Upper lobe of right lung (tissue), 1 donor: ENCODE measurements around the gene RBBP8NL. TPM values are rescaled to one million over a fixed set of nuclear protein-coding genes. Genes with fewer than 3 reads are reported as not detected.

Experiments
- ATAC-seq: fragments of 200-7000 bp; cut with Tn5 transposase; one replicate; pipeline ENCODE4 v1.9.1; 2020; ENCODE audit warnings: mild to moderate bottlenecking, moderate library complexity
- DNase-seq: peaks from one replicate; pipeline ENCODE4 v3.0.0-alpha.2; 2020
- H3K27ac ChIP-seq: fragments of 200-600 bp; one replicate; pipeline ENCODE4 v1.8.0; 2022
- H3K27me3 ChIP-seq: fragments of 200-600 bp; one replicate; pipeline ENCODE4 v1.8.0; 2022; ENCODE audit warnings: mild to moderate bottlenecking
- H3K36me3 ChIP-seq: fragments of 200-600 bp; one replicate; pipeline ENCODE4 v1.8.0; 2022
- H3K4me1 ChIP-seq: fragments of 200-600 bp; one replicate; pipeline ENCODE4 v1.8.0; 2022
- H3K4me3 ChIP-seq: fragments of 200-600 bp; one replicate; pipeline ENCODE4 v1.8.0; 2022; ENCODE audit warnings: mild to moderate bottlenecking
- H3K9me3 ChIP-seq: fragments of 200-600 bp; one replicate; pipeline ENCODE4 v1.8.0; 2022
- CTCF ChIP-seq: fragments of 200-600 bp; IDR thresholded peaks from one replicate; pipeline ENCODE4 v1.8.0; 2022; ENCODE audit warnings: antibody characterized with exemption
- intact Hi-C: fragments of 100-400 bp; cut with DNase I; formaldehyde crosslinking; loops from one replicate; pipeline ENCODE4 v1.11.0; 2022
- total RNA-seq: library from RNA; stranded (reverse); fragmentation: NEBNext Ultra II Directional; extraction: Animal tissue kit (Norgen Biotek cat#: 25700); gene quantifications from one replicate; pipeline ENCODE4 v1.2.1, GENCODE V29; 2021
- donor health status: DM: no; HTN: yes; CAD: no; lungs with severe emphysema.

Gene RBBP8NL
- total RNA-seq, 1 donor from 2014 or later: 0.64 TPM

- DNase-seq (no peak), ATAC-seq (no peak)
- TF ChIP-seq CTCF: no peak
- H3K27ac ChIP-seq: no peak overlapping the region
- no peak overlapping the region for H3K4me3 ChIP-seq
- no peaks in the 10 kb centered on the region for H3K36me3 ChIP-seq
- intact Hi-C loops: no loop called here
- no peaks in the 10 kb centered on the region for H3K27me3 ChIP-seq
- peaks cover under 1% of the 10 kb centered on the region for H3K4me1 ChIP-seq
- no peaks in the 10 kb centered on the region for H3K9me3 ChIP-seq
These were observed 11.8 kb downstream of the RBBP8NL start for GRCh38 chr20:62415354-62416111.

GRCh38 chr20:62413896-62414481 lies 13.3 kb downstream of the RBBP8NL start:
- ATAC-seq: no peak
- H3K9me3 ChIP-seq: no peaks in the 10 kb centered on the region
- H3K27ac ChIP-seq: no peak overlapping the region
- no peak for DNase-seq
- no peak for TF ChIP-seq CTCF
- H3K36me3 ChIP-seq: no peaks in the 10 kb centered on the region
- H3K27me3 ChIP-seq: no peaks in the 10 kb centered on the region
- no peak overlapping the region for H3K4me3 ChIP-seq
- intact Hi-C loops: no loop called here
- H3K4me1 ChIP-seq: peaks cover 12% of the 10 kb centered on the region

GRCh38 chr20:62413025-62413570 lies 14.2 kb downstream of the RBBP8NL start:
- Histone ChIP-seq H3K9me3 (no peaks in the 10 kb centered on the region), H3K4me1 (peaks cover 12% of the 10 kb centered on the region), H3K4me3 (no peak overlapping the region), H3K36me3 (no peaks in the 10 kb centered on the region), H3K27ac (no peak overlapping the region), H3K27me3 (no peaks in the 10 kb centered on the region)
- no peak for DNase-seq
- no peak for TF ChIP-seq CTCF
- intact Hi-C loops: no loop called here
- ATAC-seq: no peak

GRCh38 chr20:62412194-62413024 lies 14.9 kb downstream of the RBBP8NL start:
- Histone ChIP-seq H3K4me3 (no peak overlapping the region), H3K36me3 (no peaks in the 10 kb centered on the region), H3K4me1 (peaks cover 16% of the 10 kb centered on the region), H3K9me3 (no peaks in the 10 kb centered on the region), H3K27ac (no peak overlapping the region), H3K27me3 (no peaks in the 10 kb centered on the region)
- no peak for TF ChIP-seq CTCF
- ATAC-seq: no peak
- intact Hi-C loops: no loop called here
- no peak for DNase-seq

- Histone ChIP-seq H3K27ac (no peak overlapping the region), H3K4me1 (peaks cover 18% of the 10 kb centered on the region), H3K9me3 (no peaks in the 10 kb centered on the region), H3K27me3 (no peaks in the 10 kb centered on the region), H3K36me3 (no peaks in the 10 kb centered on the region), H3K4me3 (no peak overlapping the region)
- intact Hi-C loops: no loop called here
- DNase-seq (no peak), ATAC-seq (no peak)
- no peak for TF ChIP-seq CTCF
These were observed 15.7 kb downstream of the RBBP8NL start for GRCh38 chr20:62411479-62412193.
